K562 (cell line): ENCODE measurements around the gene QRFPR. TPM values are rescaled to one million over a fixed set of nuclear protein-coding genes. Genes with fewer than 3 reads are reported as not detected.

ENCODE experiments used
- ATAC-seq: fragments of 200-7000 bp; cut with Tn5 transposase; 3 replicates; pipeline ENCODE4 v1.9.1; 2020; ENCODE audit warnings: moderate library complexity
- BruUV-seq: library from RNA; stranded (reverse); fragments of 400-500 nt; replicated peaks from 2 replicates; lab custom pipeline; 2021; lab: Mats Ljungman, UMichigan
- CTCF ChIA-PET: fragments of 300-600 bp; formaldehyde crosslinking; extraction: SDS; loops from one replicate; lab custom pipeline; 2021; ENCODE audit warnings: low intra/inter-chr PET ratio; lab: Yijun Ruan, JAX
- POLR2A ChIA-PET: fragments of 300-600, 350-650 bp; sonication (Branson Sonifier 250); formaldehyde crosslinking; extraction: SDS; loops from one replicate; lab custom pipeline; 2021; ENCODE audit warnings: antibody characterized with exemption, inconsistent platforms; lab: Yijun Ruan, JAX
- DNase-seq, 4 experiments: peaks; one replicate each; pipeline versions ENCODE4 v3.0.0 to v3.0.0-alpha.2; 2011 to 2018; ENCODE audit warnings: low spot score in 3 of 4, mixed read lengths in 3 of 4; ENCODE audit errors: extremely low read depth in 1 of 4
- FAIRE-seq: peaks from 2 replicates; lab custom pipeline; 2011; peaks lifted over from hg19 to GRCh38; lab: Jason Lieb, UNC
- H2AFZ ChIP-seq: 2 replicates; pipeline ENCODE4 v1.6.0; 2011; ENCODE audit warnings: low read depth, low read length, control low read depth, inconsistent platforms
- H3K27ac ChIP-seq: fragments of 200-600 bp; 3 replicates; pipeline ENCODE4 v1.8.0; 2011; ENCODE audit warnings: low read depth, mild to moderate bottlenecking, control low read depth, inconsistent platforms, low read length, moderate library complexity, mixed read lengths; ENCODE audit errors: extremely low read depth
- H3K27me3 ChIP-seq, 2 experiments: fragments of 300-600 bp in 1 of 2; 2 replicates in 1 of 2; 3 replicates in 1 of 2; pipeline versions ENCODE4 v1.6.0 to v1.8.0; 2011; ENCODE audit warnings: inconsistent platforms in 2 of 2, low read length in 2 of 2, mild to moderate bottlenecking in 1 of 2, mixed read lengths in 1 of 2, moderate library complexity in 1 of 2; ENCODE audit not compliant: control insufficient read depth in 2 of 2, insufficient read depth in 2 of 2
- H3K36me3 ChIP-seq: fragments of 300-600 bp; 3 replicates; pipeline ENCODE4 v1.8.0; 2011; ENCODE audit warnings: mild to moderate bottlenecking, low read length, inconsistent platforms; ENCODE audit not compliant: control insufficient read depth, insufficient read depth
- H3K4me1 ChIP-seq, 2 experiments: fragments of 200-600 bp in 1 of 2; replicated peaks in 1 of 2; 2 replicates in 1 of 2; 3 replicates in 1 of 2; pipeline versions ENCODE4 v1.5.1 to v1.8.0; 2011; ENCODE audit warnings: inconsistent platforms in 2 of 2, low read length in 2 of 2, mild to moderate bottlenecking in 1 of 2, mixed read lengths in 1 of 2, moderate library complexity in 1 of 2; ENCODE audit not compliant: control insufficient read depth in 2 of 2, insufficient read depth in 2 of 2
- H3K4me2 ChIP-seq: 2 replicates; pipeline ENCODE4 v1.6.1; 2011; ENCODE audit warnings: low read length, control low read depth, inconsistent platforms, mixed read lengths; ENCODE audit not compliant: insufficient read depth
- H3K4me3 ChIP-seq: fragments of 200-600 bp; sonication (generic), shearing (Covaris generic); 2 replicates; pipeline ENCODE4 v1.5.1; 2016; ENCODE audit warnings: control low read depth, inconsistent platforms
- H3K79me2 ChIP-seq: fragments of 200-600 bp; 3 replicates; pipeline ENCODE4 v1.8.0; 2011; ENCODE audit warnings: low read length, inconsistent platforms; ENCODE audit not compliant: control insufficient read depth, insufficient read depth
- H3K9ac ChIP-seq, 2 experiments: 2 replicates each; pipeline versions ENCODE4 v1.6.0 to v1.6.1; 2011; ENCODE audit warnings: low read depth in 2 of 2, low read length in 2 of 2, control low read depth in 1 of 2, inconsistent platforms in 1 of 2, mild to moderate bottlenecking in 1 of 2, mixed read lengths in 1 of 2; ENCODE audit not compliant: insufficient read depth in 1 of 2
- H3K9me1 ChIP-seq: one replicate; pipeline ENCODE4 v1.6.0; 2011; ENCODE audit warnings: inconsistent platforms, mild to moderate bottlenecking, low read length, moderate library complexity; ENCODE audit not compliant: control insufficient read depth, insufficient read depth
- H3K9me3 ChIP-seq: replicated peaks from 2 replicates; pipeline ENCODE4 v1.5.1; 2011; ENCODE audit warnings: low read depth, low read length, inconsistent platforms; ENCODE audit not compliant: control insufficient read depth, insufficient read depth
- H4K20me1 ChIP-seq: replicated peaks from 2 replicates; pipeline ENCODE4 v1.6.1; 2011; ENCODE audit warnings: low read length, inconsistent platforms, mixed read lengths; ENCODE audit not compliant: control insufficient read depth, insufficient read depth
- CCAR2 ChIP-seq: fragments of 200-400 bp; formaldehyde crosslinking; IDR thresholded peaks from 2 replicates; pipeline ENCODE4 v1.6.1; 2017; ENCODE audit warnings: mild to moderate bottlenecking, low read depth, low read length
- ESRRB ChIP-seq: fragments of 250-450 bp; sonication (Bioruptor Pico); IDR thresholded peaks from 2 replicates; pipeline ENCODE4 v1.5.0; 2020; ENCODE audit warnings: mild to moderate bottlenecking, moderate library complexity, borderline replicate concordance
- FOXK2 ChIP-seq, 2 experiments: fragments of 450-650 bp; IDR thresholded peaks in 1 of 2; conservative IDR thresholded peaks in 1 of 2; 2 replicates each; pipeline ENCODE4 v1.6.1; 2016; ENCODE audit warnings: low read depth in 2 of 2, mild to moderate bottlenecking in 1 of 2
- HIVEP1 ChIP-seq: fragments of 250-450 bp; sonication (Bioruptor Pico); IDR thresholded peaks from 2 replicates; pipeline ENCODE4 v1.4.0; 2020; ENCODE audit warnings: mild to moderate bottlenecking
- HNRNPH1 ChIP-seq: fragments of 200-400 bp; formaldehyde crosslinking; optimal IDR thresholded peaks from 2 replicates; pipeline ENCODE3; 2017; ENCODE audit warnings: low read depth, mild to moderate bottlenecking, low read length, moderate library complexity
- SAFB ChIP-seq: fragments of 200-400 bp; formaldehyde crosslinking; IDR thresholded peaks from 2 replicates; pipeline ENCODE4 v1.6.1; 2017; ENCODE audit warnings: low read depth, low read length, borderline replicate concordance
- SIN3A ChIP-seq, 2 experiments: fragments of 150-350 bp in 1 of 2; IDR thresholded peaks; 2 replicates each; pipeline ENCODE4 v1.6.1; 2011 to 2016; ENCODE audit warnings: borderline replicate concordance in 2 of 2, low read depth in 2 of 2, low read length in 2 of 2, mild to moderate bottlenecking in 2 of 2, moderate library complexity in 2 of 2; ENCODE audit not compliant: control insufficient read depth in 1 of 2
- SMARCA5 ChIP-seq: fragments of 450-650 bp; IDR thresholded peaks from 2 replicates; pipeline ENCODE4 v1.6.1; 2016
- SMARCE1 ChIP-seq: fragments of 450-650 bp; IDR thresholded peaks from 2 replicates; pipeline ENCODE4 v1.7.1; 2016; ENCODE audit warnings: mild to moderate bottlenecking
- YBX1 ChIP-seq: fragments of 450-650 bp; IDR thresholded peaks from 2 replicates; pipeline ENCODE4 v1.7.1; 2016; ENCODE audit warnings: mild to moderate bottlenecking
- ZNF3 ChIP-seq: fragments of 250-450 bp; sonication (Bioruptor Pico); IDR thresholded peaks from 2 replicates; pipeline ENCODE4 v1.5.0; 2021; ENCODE audit warnings: mild to moderate bottlenecking, moderate library complexity
- WGBS: fragments of 100-300 bp; shearing (Covaris generic); methylation state at CpG from one replicate; pipeline ENCODE4 v1.1.6; 2016; ENCODE audit warnings: low coverage, mixed read lengths; ENCODE audit not compliant: insufficient coverage; ENCODE audit errors: missing lambda C conversion rate; 5-methylcytosine and 5-hydroxymethylcytosine counted together
- in situ Hi-C: fragments of 300-500 bp; cut with MboI; formaldehyde crosslinking; loops from 4 replicates; pipeline ENCODE4 v1.15.0; 2018; ENCODE audit warnings: inconsistent platforms, mixed read lengths
- intact Hi-C: fragments of 100-400 bp; cut with micrococcal nuclease; formaldehyde crosslinking; loops from 2 replicates; pipeline ENCODE4 v1.14.2; 2022
- polyA plus RNA-seq, 8 experiments: library from polyadenylated mRNA; depleted of rRNA in 4 of 8; stranded (reverse) in 5 of 8; unstranded in 3 of 8; fragments of >200 nt; fragmentation: Nextera tagmentation in 2 of 8; fragmentation: Illumina TruSeq in 1 of 8; extraction: Ambion mirVana in 2 of 8; extraction: Trizol in 1 of 8; gene quantifications; 2 replicates each; pipeline versions ENCODE4 v1.2.1 to v1.2.3, GENCODE V29; 2011 to 2014; ENCODE audit warnings: inconsistent platforms in 1 of 8, missing spikeins in 1 of 8
- total RNA-seq, 7 experiments: library from RNA; depleted of rRNA in 6 of 7; stranded (reverse); fragments of >200 nt in 6 of 7; fragmentation: Illumina TruSeq in 2 of 7; extraction: Trizol in 2 of 7; gene quantifications; 2 replicates each; pipeline versions ENCODE4 v1.2.1 to v1.2.3, GENCODE V29; 2011 to 2021; ENCODE audit warnings: low replicate concordance in 1 of 7
- TF ChIP-seq, protein P1 (sequence below): sonication (generic); formaldehyde crosslinking; IDR thresholded peaks from 2 replicates; pipeline ENCODE4 v1.8.0; 2023; ENCODE audit warnings: mild to moderate bottlenecking, missing genetic modification reagents
- TF ChIP-seq, protein P2 (sequence below): sonication (generic); IDR thresholded peaks from 2 replicates; pipeline ENCODE4 v1.6.1; 2016

The QRFPR gene
- total and polyA plus RNA-seq, 9 of the 15 experiments (the other 6 are each of a cell fraction or from before 2014, with no cell fraction given): not detected

DNA sequence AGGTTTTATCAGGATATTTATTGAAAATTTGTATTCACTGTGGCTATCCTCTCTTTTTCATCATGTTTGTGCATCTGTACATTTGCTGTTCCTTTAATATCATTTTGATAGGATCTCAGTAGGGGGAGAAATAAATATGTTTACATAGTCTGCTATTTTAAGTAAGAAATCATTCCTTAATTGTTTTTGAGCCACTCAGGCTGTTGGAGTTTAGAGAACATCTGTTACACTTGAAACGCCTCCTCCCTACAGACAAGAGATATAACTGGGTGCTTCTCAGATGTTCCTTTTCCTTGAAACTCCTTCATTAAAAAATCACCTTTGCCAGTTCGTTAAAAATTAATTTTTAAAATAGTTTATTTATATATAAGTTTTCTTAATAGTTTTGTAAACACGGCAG, 59.4 kb downstream of the QRFPR start:
- FAIRE-seq (no peak), DNase-seq (no peak), ATAC-seq (no peak)
- Histone ChIP-seq H3K4me1 (no peaks in the 10 kb centered on the region), H3K9me3 (no peaks in the 10 kb centered on the region), H3K27me3 (no peaks in the 10 kb centered on the region), H3K36me3 (no peaks in the 10 kb centered on the region), H3K4me3 (no peak overlapping the region), H4K20me1 (no peaks in the 10 kb centered on the region), H3K4me2 (no peak overlapping the region), H3K27ac (no peak overlapping the region), H3K9ac (no peak overlapping the region), H3K79me2 (no peaks in the 10 kb centered on the region), H3K9me1 (no peaks in the 10 kb centered on the region), H2AFZ (no peak overlapping the region)
- in situ Hi-C loops: no loop called here
- TF ChIP-seq FOXK2 (conservative IDR thresholded peaks at IDR 0.05 in 1 of 2, IDR thresholded peaks at IDR 0.05 in 1 of 2; ENCODE audit: low read depth in 2 of 2) (no peak), SMARCE1 (no peak), SMARCA5 (no peak), ZNF3 (no peak), SIN3A (IDR thresholded peaks at IDR 0.05; ENCODE audit: borderline replicate concordance in 2 of 2, control insufficient read depth in 1 of 2, low read depth in 2 of 2, low read length in 2 of 2) (no peak)
- POLR2A ChIA-PET: no interaction called here
- WGBS: 0% methylated on average over 3 of the region's 3 CpGs
- intact Hi-C loops: no loop called here
- CTCF ChIA-PET: no interaction called here
- BruUV-seq: no TSS peak

DNA sequence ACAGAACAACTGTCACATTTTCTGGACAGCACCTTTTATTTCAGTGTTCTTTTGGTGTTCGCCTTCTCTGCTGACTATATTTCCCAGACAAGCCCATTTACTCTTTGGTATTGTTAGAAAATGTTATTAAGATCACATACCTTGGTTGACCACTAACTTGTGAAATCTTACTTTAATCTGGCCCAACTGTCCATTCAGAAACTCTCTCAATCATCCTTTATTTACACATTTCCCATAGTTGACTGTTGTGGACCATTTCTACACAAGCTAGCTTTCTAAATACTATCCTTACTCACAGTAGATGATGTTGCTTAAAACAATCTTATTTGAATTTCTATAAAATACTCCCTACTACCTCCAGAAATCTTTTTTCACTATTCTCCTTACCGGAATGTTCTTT, 64.7 kb downstream of the QRFPR start:
- no TSS peak for BruUV-seq
- H3K36me3 ChIP-seq: no peaks in the 10 kb centered on the region
- no peak overlapping the region for H3K4me3 ChIP-seq
- no peak overlapping the region for H3K27ac ChIP-seq
- H3K9me1 ChIP-seq: no peaks in the 10 kb centered on the region
- no peaks in the 10 kb centered on the region for H3K27me3 ChIP-seq
- no peaks in the 10 kb centered on the region for H3K4me1 ChIP-seq
- ATAC-seq: no peak
- no peaks in the 10 kb centered on the region for H3K79me2 ChIP-seq
- H2AFZ ChIP-seq: no peak overlapping the region
- ChIA-PET POLR2A (no interaction called here), CTCF (no interaction called here)
- H3K9me3 ChIP-seq: no peaks in the 10 kb centered on the region
- in situ Hi-C loops (no loop called here), intact Hi-C loops (no loop called here)
- WGBS: 0% methylated on average over 2 of the region's 2 CpGs
- no peak overlapping the region for H3K9ac ChIP-seq
- no peak for FAIRE-seq
- DNase-seq: no peak
- no peaks in the 10 kb centered on the region for H4K20me1 ChIP-seq
- H3K4me2 ChIP-seq: no peak overlapping the region
- TF ChIP-seq, protein P1, sequence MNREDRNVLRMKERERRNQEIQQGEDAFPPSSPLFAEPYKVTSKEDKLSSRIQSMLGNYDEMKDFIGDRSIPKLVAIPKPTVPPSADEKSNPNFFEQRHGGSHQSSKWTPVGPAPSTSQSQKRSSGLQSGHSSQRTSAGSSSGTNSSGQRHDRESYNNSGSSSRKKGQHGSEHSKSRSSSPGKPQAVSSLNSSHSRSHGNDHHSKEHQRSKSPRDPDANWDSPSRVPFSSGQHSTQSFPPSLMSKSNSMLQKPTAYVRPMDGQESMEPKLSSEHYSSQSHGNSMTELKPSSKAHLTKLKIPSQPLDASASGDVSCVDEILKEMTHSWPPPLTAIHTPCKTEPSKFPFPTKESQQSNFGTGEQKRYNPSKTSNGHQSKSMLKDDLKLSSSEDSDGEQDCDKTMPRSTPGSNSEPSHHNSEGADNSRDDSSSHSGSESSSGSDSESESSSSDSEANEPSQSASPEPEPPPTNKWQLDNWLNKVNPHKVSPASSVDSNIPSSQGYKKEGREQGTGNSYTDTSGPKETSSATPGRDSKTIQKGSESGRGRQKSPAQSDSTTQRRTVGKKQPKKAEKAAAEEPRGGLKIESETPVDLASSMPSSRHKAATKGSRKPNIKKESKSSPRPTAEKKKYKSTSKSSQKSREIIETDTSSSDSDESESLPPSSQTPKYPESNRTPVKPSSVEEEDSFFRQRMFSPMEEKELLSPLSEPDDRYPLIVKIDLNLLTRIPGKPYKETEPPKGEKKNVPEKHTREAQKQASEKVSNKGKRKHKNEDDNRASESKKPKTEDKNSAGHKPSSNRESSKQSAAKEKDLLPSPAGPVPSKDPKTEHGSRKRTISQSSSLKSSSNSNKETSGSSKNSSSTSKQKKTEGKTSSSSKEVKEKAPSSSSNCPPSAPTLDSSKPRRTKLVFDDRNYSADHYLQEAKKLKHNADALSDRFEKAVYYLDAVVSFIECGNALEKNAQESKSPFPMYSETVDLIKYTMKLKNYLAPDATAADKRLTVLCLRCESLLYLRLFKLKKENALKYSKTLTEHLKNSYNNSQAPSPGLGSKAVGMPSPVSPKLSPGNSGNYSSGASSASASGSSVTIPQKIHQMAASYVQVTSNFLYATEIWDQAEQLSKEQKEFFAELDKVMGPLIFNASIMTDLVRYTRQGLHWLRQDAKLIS (CRISPR knock-in tag): no peak
- TF ChIP-seq CCAR2 (no peak), HNRNPH1 (no peak), ESRRB (no peak), HIVEP1 (no peak), YBX1 (no peak), SAFB (no peak)
- TF ChIP-seq, protein P2, sequence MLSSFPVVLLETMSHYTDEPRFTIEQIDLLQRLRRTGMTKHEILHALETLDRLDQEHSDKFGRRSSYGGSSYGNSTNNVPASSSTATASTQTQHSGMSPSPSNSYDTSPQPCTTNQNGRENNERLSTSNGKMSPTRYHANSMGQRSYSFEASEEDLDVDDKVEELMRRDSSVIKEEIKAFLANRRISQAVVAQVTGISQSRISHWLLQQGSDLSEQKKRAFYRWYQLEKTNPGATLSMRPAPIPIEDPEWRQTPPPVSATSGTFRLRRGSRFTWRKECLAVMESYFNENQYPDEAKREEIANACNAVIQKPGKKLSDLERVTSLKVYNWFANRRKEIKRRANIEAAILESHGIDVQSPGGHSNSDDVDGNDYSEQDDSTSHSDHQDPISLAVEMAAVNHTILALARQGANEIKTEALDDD: no peak
